ENCODE data around the gene VPS26C. TPM values are rescaled to one million over a fixed set of nuclear protein-coding genes. Genes with fewer than 3 reads are reported as not detected.

The VPS26C gene
- total and polyA plus RNA-seq, 10 of the 15 experiments (the other 5 are each of a cell fraction or from before 2014, with no cell fraction given) = 32.5 to 65.1 (median 48.0) TPM

GRCh38 chr21:37206496-37206895 lies 60.6 kb downstream of the VPS26C start:
- intact Hi-C loops (cut with micrococcal nuclease; ENCODE audit: unreplicated experiment) = loop anchor here (5.0 kb wide), 1 partner anchor 51 kb away; no protein-coding TSS in a partner anchor
- no peak for DNase-seq (ENCODE audit: low read depth, low spot score)
- Histone ChIP-seq H3K4me1 (ENCODE audit: control insufficient read depth, insufficient read depth, low read length) (peaks cover 40% of the 10 kb centered on the region), H3K4me3 (no peak overlapping the region), H3K9me3 (replicated peaks; ENCODE audit: control insufficient read depth, insufficient read depth, low read length) (no peaks in the 10 kb centered on the region; the same call in 2 of the 3 replicates), H3K27me3 (replicated peaks in 1 of 2; ENCODE audit: control insufficient read depth in 2 of 2, insufficient read depth in 2 of 2, low read length in 1 of 2) (no peaks in the 10 kb centered on the region), H3K4me2 (ENCODE audit: control insufficient read depth, insufficient read depth) (no peak overlapping the region; the same call in 1 of the 2 replicates), H2AFZ (ENCODE audit: control insufficient read depth, low read depth, low read length) (no peak overlapping the region), H3K79me2 (ENCODE audit: control insufficient read depth, insufficient read depth, low read length) (no peaks in the 10 kb centered on the region), H3K9ac (ENCODE audit: control insufficient read depth, insufficient read depth, low read length) (no peak overlapping the region; the same call in 1 of the 2 replicates), H3K36me3 (ENCODE audit: control insufficient read depth in 2 of 2, insufficient read depth in 2 of 2, low read length in 1 of 2) (peaks cover 0 to 8% of the 10 kb centered on the region in 2 experiments; a peak in 1 of 4 replicates), H4K20me1 (ENCODE audit: control insufficient read depth, insufficient read depth) (no peaks in the 10 kb centered on the region), H3K27ac (ENCODE audit: control insufficient read depth, insufficient read depth) (peak overlapping the region; percentile 96)
- BruUV-seq (replicated peaks) = no TSS peak
- ChIA-PET SMC1A (ENCODE audit: uncharacterized antibody, unreplicated experiment) (no interaction called here), POLR2A (interaction anchor here (2.1 to 2.4 kb wide), 2 partner anchors 14 to 60 kb away, joined by 8 to 12 read pairs; partner anchors contain the start of gene VPS26C), RAD21 (ENCODE audit: unreplicated experiment) (no interaction called here), CTCF (interaction anchor here (0.9 to 2.1 kb wide), 3 partner anchors 12 to 60 kb away, joined by 5 read pairs; partner anchors contain the start of gene VPS26C)
- in situ Hi-C loops (cut with MboI) = no loop called here
- WGBS (ENCODE audit: insufficient coverage, insufficient replicate concordance, low lambda C conversion rate, missing lambda C conversion rate) = 87% methylated on average over 7 of the region's 7 CpGs
- ATAC-seq = no peak
- FAIRE-seq = no peak
- 0 out of 2 replicates have a peak, but pooled peaks have one; percentile 14 for TF ChIP-seq MLLT1 (IDR thresholded peaks at IDR 0.05)
- no peak for TF ChIP-seq POLR2AphosphoS5 (IDR thresholded peaks at IDR 0.05; ENCODE audit: low read length)
- no peak for TF ChIP-seq ZBED1 (IDR thresholded peaks at IDR 0.05; ENCODE audit: borderline replicate concordance)
- peak; percentile 31 for TF ChIP-seq RELA (IDR thresholded peaks at IDR 0.05; ENCODE audit: borderline replicate concordance, partially characterized antibody)

- ATAC-seq (no peak), FAIRE-seq (no peak), DNase-seq (ENCODE audit: low read depth, low spot score) (no peak)
- WGBS (ENCODE audit: insufficient coverage, insufficient replicate concordance, low lambda C conversion rate, missing lambda C conversion rate) = 68% methylated on average over 7 of the region's 7 CpGs
- ChIA-PET RAD21 (ENCODE audit: unreplicated experiment) (interaction anchor here (0.6 to 0.7 kb wide), 2 partner anchors 36 to 52 kb away, joined by 3 read pairs; no protein-coding TSS in a partner anchor), POLR2A (interaction anchor here (1.3 kb wide), 1 partner anchor 13 kb away, joined by 4 read pairs; no protein-coding TSS in a partner anchor), SMC1A (ENCODE audit: uncharacterized antibody, unreplicated experiment) (interaction anchor here (0.7 kb wide), 1 partner anchor 20 kb away, joined by 3 read pairs; no protein-coding TSS in a partner anchor), CTCF (interaction anchor here (1.6 kb wide), 1 partner anchor 37 kb away, joined by 5 read pairs; no protein-coding TSS in a partner anchor)
- Histone ChIP-seq H3K27me3 (replicated peaks in 1 of 2; ENCODE audit: control insufficient read depth in 2 of 2, insufficient read depth in 2 of 2, low read length in 1 of 2) (no peaks in the 10 kb centered on the region), H3K4me3 (no peak overlapping the region), H3K9me3 (replicated peaks; ENCODE audit: control insufficient read depth, insufficient read depth, low read length) (no peaks in the 10 kb centered on the region; the same call in 2 of the 3 replicates), H3K79me2 (ENCODE audit: control insufficient read depth, insufficient read depth, low read length) (no peaks in the 10 kb centered on the region), H3K4me1 (ENCODE audit: control insufficient read depth, insufficient read depth, low read length) (peaks cover 33% of the 10 kb centered on the region), H3K9ac (ENCODE audit: control insufficient read depth, insufficient read depth, low read length) (no peak overlapping the region), H2AFZ (ENCODE audit: control insufficient read depth, low read depth, low read length) (no peak overlapping the region), H3K27ac (ENCODE audit: control insufficient read depth, insufficient read depth) (no peak overlapping the region), H3K36me3 (ENCODE audit: control insufficient read depth in 2 of 2, insufficient read depth in 2 of 2, low read length in 1 of 2) (peaks cover 6 to 14% of the 10 kb centered on the region in 2 experiments), H3K4me2 (ENCODE audit: control insufficient read depth, insufficient read depth) (no peak overlapping the region), H4K20me1 (ENCODE audit: control insufficient read depth, insufficient read depth) (no peaks in the 10 kb centered on the region)
- in situ Hi-C loops (cut with MboI) = no loop called here
- TF ChIP-seq BCLAF1 (IDR thresholded peaks at IDR 0.05) (no peak), RB1 (IDR thresholded peaks at IDR 0.05; ENCODE audit: borderline replicate concordance) (no peak), NR2C1 (IDR thresholded peaks at IDR 0.05) (no peak), IKZF1 (conservative IDR thresholded peaks at IDR 0.05) (no peak), SREBF2 (IDR thresholded peaks at IDR 0.05; ENCODE audit: low read length) (no peak), RELB (IDR thresholded peaks at IDR 0.05; ENCODE audit: low read depth) (no peak), ZNF207 (IDR thresholded peaks at IDR 0.05; ENCODE audit: borderline replicate concordance) (no peak)
- intact Hi-C loops (cut with micrococcal nuclease; ENCODE audit: unreplicated experiment) = no loop called here
- no TSS peak for BruUV-seq (replicated peaks)
These were observed 62.6 kb downstream of the VPS26C start for GRCh38 chr21:37204580-37204979.
